Measurements from ENCODE around the gene SNX17. TPM values are rescaled to one million over a fixed set of nuclear protein-coding genes. Genes with fewer than 3 reads are reported as not detected.

The SNX17 gene
- polyA plus RNA-seq, 3 donors = 49.3 to 104 (median 101) TPM

Other genes with a start within 250 kb of the SNX17 start
- gene ABHD1, start 246.8 kb upstream of the SNX17 start, polyA plus RNA-seq = 1 to 10 TPM in 2 of 3 donors, under 1 TPM in 1; 0.79 to 1.4 (median 1.2) TPM
- 10 to 100 TPM; 51.7 to 66.5 (median 51.8) TPM for gene PREB, start 236.0 kb upstream of the SNX17 start, polyA plus RNA-seq
- gene PRR30, start 231.2 kb upstream of the SNX17 start, polyA plus RNA-seq = not detected
- under 1 TPM; 0.01 to 0.22 (median 0.18) TPM for gene TCF23, start 221.6 kb upstream of the SNX17 start, polyA plus RNA-seq
- gene ATRAID, start 158.6 kb upstream of the SNX17 start, polyA plus RNA-seq = 100 to 1,000 TPM in 2 of 3 donors, 10 to 100 TPM in 1; 93.7 to 176 (median 170) TPM
- 100 to 1,000 TPM in 1 of 3 donors, 10 to 100 TPM in 2; 23.4 to 287 (median 33.4) TPM for gene SLC5A6, start 158.3 kb upstream of the SNX17 start, polyA plus RNA-seq
- gene CAD, start 153.2 kb upstream of the SNX17 start, polyA plus RNA-seq = 10 to 100 TPM; 11.1 to 18.6 (median 15.9) TPM
- gene SLC30A3, start 107.6 kb upstream of the SNX17 start, polyA plus RNA-seq = under 1 TPM; 0.08 to 0.22 (median 0.22) TPM
- under 1 TPM in 1 of 3 donors, not detected in 2; 0.07 TPM for gene DNAJC5G, start 95.2 kb upstream of the SNX17 start, polyA plus RNA-seq
- 1 to 10 TPM in 1 of 3 donors, under 1 TPM in 2; 0.03 to 1.3 (median 0.90) TPM for gene TRIM54, start 88.2 kb upstream of the SNX17 start, polyA plus RNA-seq
- 1 to 10 TPM in 2 of 3 donors, under 1 TPM in 1; 0.83 to 1.8 (median 1.7) TPM for gene UCN, start 62.2 kb upstream of the SNX17 start, polyA plus RNA-seq
- 100 to 1,000 TPM in 1 of 3 donors, 10 to 100 TPM in 2; 39.8 to 103 (median 76.3) TPM for gene MPV17, start 47.5 kb upstream of the SNX17 start, polyA plus RNA-seq
- gene GTF3C2, start 13.9 kb upstream of the SNX17 start, polyA plus RNA-seq = 10 to 100 TPM; 18.0 to 23.9 (median 21.4) TPM
- gene EIF2B4, start 278 bp upstream of the SNX17 start, polyA plus RNA-seq = 10 to 100 TPM; 37.7 to 42.5 (median 40.6) TPM
- 10 to 100 TPM in 2 of 3 donors, 1 to 10 TPM in 1; 8.6 to 19.9 (median 12.5) TPM for gene ZNF513, start 10.1 kb downstream of the SNX17 start, polyA plus RNA-seq
- 10 to 100 TPM; 40.7 to 79.5 (median 46.3) TPM for gene PPM1G, start 39.0 kb downstream of the SNX17 start, polyA plus RNA-seq
- gene NRBP1, start 58.0 kb downstream of the SNX17 start, polyA plus RNA-seq = 10 to 100 TPM; 44.9 to 67.0 (median 65.7) TPM
- 10 to 100 TPM in 1 of 3 donors, 1 to 10 TPM in 2; 2.4 to 52.8 (median 6.1) TPM for gene KRTCAP3, start 71.8 kb downstream of the SNX17 start, polyA plus RNA-seq
- 10 to 100 TPM; 11.3 to 23.7 (median 13.3) TPM for gene IFT172, start 119.1 kb downstream of the SNX17 start, polyA plus RNA-seq
- 100 to 1,000 TPM in 1 of 3 donors, 10 to 100 TPM in 2; 38.5 to 158 (median 53.5) TPM for gene FNDC4, start 124.6 kb downstream of the SNX17 start, polyA plus RNA-seq
- 1 to 10 TPM in 2 of 3 donors, not detected in 1; 3.0 to 5.7 TPM for gene GCKR, start 126.2 kb downstream of the SNX17 start, polyA plus RNA-seq
- 10 to 100 TPM in 1 of 3 donors, 1 to 10 TPM in 2; 5.4 to 18.8 (median 7.4) TPM for gene ZNF512, start 212.4 kb downstream of the SNX17 start, polyA plus RNA-seq